ENCODE measurements around the gene AKR1A1. TPM values are rescaled to one million over a fixed set of nuclear protein-coding genes. Genes with fewer than 3 reads are reported as not detected.
A peak's percentile ranks its signal among the peaks of the same experiment; 100 is the strongest.

Gene AKR1A1
- 100 to 1,000 TPM; 200 to 239 TPM for total RNA-seq
- 176 TPM for polyA plus RNA-seq (2013, experiment 1 of 2)
- 157 TPM for polyA plus RNA-seq (2013, experiment 2 of 2)
- long read RNA-seq, experiment 1, transcript AKR1A1-201 (9 exons, 1,166 nt) = major isoform, 36 of 89 reads
- long read RNA-seq, experiment 1, transcript AKR1A1-202 (10 exons, 1,818 nt) = minor isoform, 6 of 89 reads
- long read RNA-seq, experiment 1, transcript AKR1A1-214 (10 exons, 1,360 nt) = minor isoform, 14 of 89 reads
- long read RNA-seq, experiment 1, partial matches to known transcripts = 14 of 89 reads
- long read RNA-seq, experiment 1, other reads (novel, unspliced or antisense) = 17 of 89 reads
- long read RNA-seq, experiment 2, transcript AKR1A1-201 (9 exons, 1,166 nt) = major isoform, 62 of 154 reads
- long read RNA-seq, experiment 2, transcript AKR1A1-214 (10 exons, 1,360 nt) = minor isoform, 20 of 154 reads
- long read RNA-seq, experiment 2, transcript AKR1A1-202 (10 exons, 1,818 nt) = minor isoform, 11 of 154 reads
- long read RNA-seq, experiment 2, partial matches to known transcripts = 18 of 154 reads
- long read RNA-seq, experiment 2, other reads (novel, unspliced or antisense) = 42 of 154 reads
- long read RNA-seq, experiment 3, transcript AKR1A1-202 (10 exons, 1,818 nt) = minor isoform, 51 of 347 reads
- long read RNA-seq, experiment 3, transcript AKR1A1-214 (10 exons, 1,360 nt) = minor isoform, 60 of 347 reads
- long read RNA-seq, experiment 3, transcript AKR1A1-201 (9 exons, 1,166 nt) = major isoform, 160 of 347 reads
- long read RNA-seq, experiment 3, transcript AKR1A1-204 (4 exons, 1,018 nt) = minor isoform, 7 of 347 reads
- long read RNA-seq, experiment 3, partial matches to known transcripts = 26 of 347 reads
- long read RNA-seq, experiment 3, other reads (novel, unspliced or antisense) = 43 of 347 reads
- long read RNA-seq, experiment 4, transcript AKR1A1-204 (4 exons, 1,018 nt) = minor isoform, 13 of 448 reads
- long read RNA-seq, experiment 4, transcript AKR1A1-214 (10 exons, 1,360 nt) = minor isoform, 74 of 448 reads
- long read RNA-seq, experiment 4, transcript AKR1A1-202 (10 exons, 1,818 nt) = minor isoform, 48 of 448 reads
- long read RNA-seq, experiment 4, transcript AKR1A1-201 (9 exons, 1,166 nt) = major isoform, 207 of 448 reads
- long read RNA-seq, experiment 4, partial matches to known transcripts = 42 of 448 reads
- long read RNA-seq, experiment 4, other reads (novel, unspliced or antisense) = 61 of 448 reads

- Mint-ChIP-seq H3K27ac (peak within 1 kb of the TSS; percentile 94), H3K9me3 (no peaks in the 10 kb centered on the region), H3K36me3 (ENCODE audit: low read depth) (peaks cover 19% of the 10 kb centered on the region), H3K4me1 (peaks cover 8% of the 10 kb centered on the region), H3K27me3 (ENCODE audit: insufficient read depth) (no peaks in the 10 kb centered on the region), H3K4me3 (peak within 1 kb of the TSS; percentile 91)
- no peaks in the 10 kb centered on the region for H3K9me3 ChIP-seq (ENCODE audit: control insufficient read depth, low read length)
- no peaks in the 10 kb centered on the region for H3K4me1 ChIP-seq (ENCODE audit: control insufficient read depth, insufficient read depth, low read length)
- 6 to 8% methylated on average over 31 to 47 of the region's 47 CpGs for WGBS, 2 experiments (ENCODE audit: insufficient coverage in 1 of 2, insufficient read length in 1 of 2)
- peak within 1 kb of the TSS; percentile 67 for H3K27ac ChIP-seq (ENCODE audit: low read depth, low read length)
- peak within 1 kb of the TSS; percentile 87 for H3K4me3 ChIP-seq (ENCODE audit: low read length)
- H3K27me3 ChIP-seq (ENCODE audit: control insufficient read depth, insufficient read depth, low read length, poor library complexity, severe bottlenecking) = no peaks in the 10 kb centered on the region
- DNase-seq = peak; percentile 96
- peak within 1 kb of the TSS; percentile 71 for H3K9ac ChIP-seq (ENCODE audit: extremely low read depth, low read length, poor library complexity, severe bottlenecking)
- no peak for TF ChIP-seq CTCF (conservative IDR thresholded peaks at IDR 0.05)
- peaks cover 27% of the 10 kb centered on the region for H3K36me3 ChIP-seq (ENCODE audit: control insufficient read depth, insufficient read depth, low read length)
Observed at GRCh38 chr1:45550401-45551351, at the start of gene AKR1A1. Gene AKR1A1 (plus strand): TSS chr1:45550826. CDS start chr1:45561795, 10,969 bp downstream.

GRCh38 chr1:45501505-45501859 is 49.1 kb upstream of the AKR1A1 start:
- Histone ChIP-seq H3K27me3 (ENCODE audit: control insufficient read depth, insufficient read depth, low read length, poor library complexity, severe bottlenecking) (no peaks in the 10 kb centered on the region), H3K4me3 (ENCODE audit: low read length) (peak overlapping the region; percentile 84)
- peaks cover 27% of the 10 kb centered on the region for H3K4me1 Mint-ChIP-seq

More at GRCh38 chr1:45501505-45501859, 49.1 kb upstream of the AKR1A1 start:
- WGBS, 2 experiments (ENCODE audit: insufficient coverage in 1 of 2, insufficient read length in 1 of 2) = 85 to 94% methylated on average over 2 of the region's 2 CpGs
- Mint-ChIP-seq H3K27ac (no peak overlapping the region), H3K36me3 (ENCODE audit: low read depth) (peaks cover 7% of the 10 kb centered on the region), H3K4me3 (peak overlapping the region; percentile 86), H3K9me3 (peaks cover 10% of the 10 kb centered on the region), H3K27me3 (ENCODE audit: insufficient read depth) (no peaks in the 10 kb centered on the region)
- no peak for DNase-seq
- Histone ChIP-seq H3K36me3 (ENCODE audit: control insufficient read depth, insufficient read depth, low read length) (no peaks in the 10 kb centered on the region), H3K4me1 (ENCODE audit: control insufficient read depth, insufficient read depth, low read length) (peaks cover 7% of the 10 kb centered on the region), H3K27ac (ENCODE audit: low read depth, low read length) (no peak overlapping the region), H3K9ac (ENCODE audit: extremely low read depth, low read length, poor library complexity, severe bottlenecking) (no peak overlapping the region), H3K9me3 (ENCODE audit: control insufficient read depth, low read length) (no peaks in the 10 kb centered on the region)
- no peak for TF ChIP-seq CTCF (conservative IDR thresholded peaks at IDR 0.05)
